Mucosa of descending colon (tissue), 3 donors: ENCODE data around the gene SLIT1. TPM values are rescaled to one million over a fixed set of nuclear protein-coding genes. Genes with fewer than 3 reads are reported as not detected.

Experiments
- ATAC-seq: fragments of 200-7000 bp; cut with Tn5 transposase; one replicate; pipeline ENCODE4 v1.9.1; 2020; ENCODE audit warnings: mild to moderate bottlenecking, moderate library complexity
- DNase-seq, 3 donors: peaks; one replicate each; pipeline ENCODE4 v3.0.0-alpha.2; 2020
- H3K36me3 ChIP-seq: fragments of 200-600 bp; one replicate; pipeline ENCODE4 v1.8.0; 2021; ENCODE audit warnings: low read depth, mild to moderate bottlenecking
- H3K4me1 ChIP-seq: fragments of 200-600 bp; one replicate; pipeline ENCODE4 v1.8.0; 2021; ENCODE audit warnings: low read depth, mild to moderate bottlenecking
- H3K4me3 ChIP-seq: fragments of 200-600 bp; one replicate; pipeline ENCODE4 v1.8.0; 2021; ENCODE audit warnings: mild to moderate bottlenecking
- H3K9me3 ChIP-seq: fragments of 200-600 bp; one replicate; pipeline ENCODE4 v1.8.0; 2021; ENCODE audit warnings: mild to moderate bottlenecking
- CTCF ChIP-seq: fragments of 200-600 bp; IDR thresholded peaks from one replicate; pipeline ENCODE4 v1.8.0; 2022; ENCODE audit warnings: antibody characterized with exemption, mild to moderate bottlenecking
- intact Hi-C, 2 donors: fragments of 100-400 bp; cut with DNase I in 1 of 2; cut with micrococcal nuclease in 1 of 2; formaldehyde crosslinking; loops; one replicate each; pipeline versions ENCODE4 v1.11.0 to v1.11.1; 2022; cut with DNase I, micrococcal nuclease
- total RNA-seq, 3 donors: library from RNA; stranded (reverse); fragmentation: NEBNext Ultra II Directional in 2 of 3; extraction: Animal tissue kit (Norgen Biotek cat#: 25700) in 2 of 3; gene quantifications; one replicate each; pipeline versions ENCODE4 v1.2.1 to v1.2.4, GENCODE V29; 2021 to 2023
- donor health status: DM: no; HTN: no; CAD: no; lungs with moderate emphysema.
- donor health status: DM: no; HTN: no; CAD: no.
- donor health status: DM: no; HTN: yes; CAD: no.

Gene SLIT1
- total RNA-seq, 3 donors from 2014 or later, result 0.17 to 1.1 (median 0.24) TPM

DNA sequence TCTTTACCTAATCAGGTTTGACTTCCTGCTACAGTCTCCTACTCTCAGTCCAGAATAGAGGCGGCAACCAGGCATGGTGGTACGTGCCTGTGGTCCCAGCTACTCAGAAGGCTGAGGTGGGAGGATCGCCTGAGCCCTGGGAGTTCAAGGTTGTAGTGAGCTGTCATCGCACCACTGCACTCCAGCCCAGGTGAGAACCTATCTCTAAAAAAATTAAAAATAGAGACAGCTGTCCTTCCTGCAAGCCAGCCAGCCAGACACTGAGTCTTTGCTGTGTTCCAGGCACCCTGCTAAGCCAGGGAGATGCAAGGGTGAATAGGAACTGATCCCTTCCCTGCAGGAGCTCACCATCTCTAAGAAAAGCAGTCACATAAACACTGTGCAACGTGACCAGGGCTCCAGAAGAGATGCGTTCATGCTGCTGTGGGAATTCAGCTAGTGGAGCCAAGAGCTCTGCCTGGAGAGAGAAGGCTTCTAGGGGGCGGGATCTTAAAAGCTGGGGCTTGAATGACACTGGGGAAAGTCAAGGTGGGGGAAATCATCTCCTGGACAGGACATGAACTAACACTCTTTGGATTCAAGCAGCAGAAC, 22.1 kb upstream of the SLIT1 start:
- intact Hi-C loops, result loop anchor here in 1 of 2 donors (5.0 kb wide), 1 partner anchor 131 kb away; no protein-coding TSS in a partner anchor
- no peak for TF ChIP-seq CTCF
- H3K9me3 ChIP-seq, result no peaks in the 10 kb centered on the region
- DNase-seq, result no peak
- no peak overlapping the region for H3K4me3 ChIP-seq
- no peaks in the 10 kb centered on the region for H3K36me3 ChIP-seq
- ATAC-seq, result no peak
- no peaks in the 10 kb centered on the region for H3K4me1 ChIP-seq

DNA sequence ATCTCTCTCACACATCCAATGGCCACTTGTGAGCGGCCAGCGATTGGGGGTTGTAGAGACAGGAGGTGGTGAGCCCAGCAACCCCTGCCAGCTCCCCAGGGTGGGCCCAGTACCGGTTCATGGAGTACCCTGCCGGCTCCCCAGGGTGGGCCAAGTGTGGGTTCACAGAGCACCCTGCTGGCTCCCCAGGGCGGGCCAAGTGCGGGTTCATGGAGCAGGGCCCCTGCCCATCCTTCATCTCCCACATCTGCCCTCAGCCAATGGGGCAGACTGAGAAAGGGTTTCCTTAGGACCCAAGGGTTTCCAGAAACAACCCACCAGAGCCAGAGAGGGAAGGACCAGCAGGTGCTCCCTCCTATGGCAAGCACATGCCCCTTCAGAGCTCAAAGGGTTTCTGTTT, 21.4 kb upstream of the SLIT1 start:
- Histone ChIP-seq H3K9me3 (no peaks in the 10 kb centered on the region), H3K4me3 (no peak overlapping the region), H3K36me3 (no peaks in the 10 kb centered on the region), H3K4me1 (no peaks in the 10 kb centered on the region)
- ATAC-seq, result no peak
- intact Hi-C loops, result loop anchor here in 1 of 2 donors (5.0 kb wide), 1 partner anchor 130 kb away; no protein-coding TSS in a partner anchor
- no peak for TF ChIP-seq CTCF
- DNase-seq, result no peak

DNA sequence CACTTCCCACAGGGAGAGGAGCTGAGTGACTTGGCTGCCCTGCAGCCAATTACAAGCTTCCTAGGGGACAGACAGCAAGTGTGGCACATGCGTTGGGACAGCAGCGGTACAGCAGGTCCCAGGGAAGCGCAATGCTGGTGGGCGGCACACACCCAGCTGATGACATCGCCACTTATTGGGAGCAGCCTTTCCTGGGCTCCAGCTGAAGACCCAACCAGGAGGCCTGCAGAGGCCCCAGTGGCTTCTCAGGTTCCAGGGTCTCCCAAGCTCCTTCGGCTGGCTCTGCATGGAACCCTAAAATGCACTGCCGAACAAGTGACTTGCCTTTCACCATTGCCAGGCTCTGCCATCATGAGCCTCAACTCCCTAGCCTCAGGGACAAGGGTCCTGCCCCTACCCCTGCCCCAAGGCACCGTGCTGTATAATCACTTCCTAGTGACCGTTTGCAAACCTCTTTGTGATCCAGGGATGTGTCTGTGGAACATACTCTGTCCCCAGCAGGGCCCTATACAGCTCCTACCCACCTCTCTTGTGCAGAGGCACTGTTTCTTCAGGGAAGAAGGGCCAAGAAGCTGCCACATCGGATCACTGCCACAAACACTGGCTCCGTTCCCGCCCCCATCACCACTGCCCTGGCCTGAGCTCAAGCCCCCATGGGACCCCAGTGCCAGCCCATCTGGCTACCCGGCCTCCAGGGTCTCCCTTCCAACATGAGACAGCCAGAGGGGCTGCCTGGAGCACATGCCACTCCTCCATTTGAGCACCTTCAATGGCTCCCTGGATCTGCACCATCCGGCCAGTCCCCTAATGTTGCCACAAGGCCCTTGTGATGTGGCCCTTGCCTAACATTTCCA, 19.3 kb upstream of the SLIT1 start:
- no peak for TF ChIP-seq CTCF
- no peaks in the 10 kb centered on the region for H3K9me3 ChIP-seq
- H3K4me1 ChIP-seq, result no peaks in the 10 kb centered on the region
- DNase-seq, result no peak
- no peak for ATAC-seq
- H3K36me3 ChIP-seq, result no peaks in the 10 kb centered on the region
- intact Hi-C loops, result loop anchor here in 1 of 2 donors (5.0 kb wide), 1 partner anchor 128 kb away; no protein-coding TSS in a partner anchor
- no peak overlapping the region for H3K4me3 ChIP-seq

DNA sequence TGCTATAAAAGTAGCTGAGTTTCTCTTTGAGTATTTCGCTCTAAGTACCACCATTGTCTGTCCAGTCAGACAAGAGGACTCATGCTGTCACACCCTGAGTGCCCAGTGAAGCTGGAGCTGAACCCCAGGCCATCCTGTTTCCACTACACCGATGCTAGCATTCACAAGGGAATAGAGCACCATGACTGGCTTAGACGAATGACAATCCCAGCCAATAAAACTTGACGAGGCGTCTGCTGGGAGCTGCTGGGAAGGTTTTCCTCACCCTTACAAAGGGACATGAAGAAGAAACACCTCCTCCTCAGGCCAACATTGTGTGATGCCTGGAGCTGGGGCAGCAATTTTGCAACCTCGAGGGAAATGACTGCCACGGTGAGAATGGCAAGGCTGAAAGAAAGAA, 17.5 kb upstream of the SLIT1 start:
- ATAC-seq (no peak), DNase-seq (no peak)
- Histone ChIP-seq H3K9me3 (no peaks in the 10 kb centered on the region), H3K4me3 (no peak overlapping the region), H3K4me1 (no peaks in the 10 kb centered on the region), H3K36me3 (no peaks in the 10 kb centered on the region)
- no peak for TF ChIP-seq CTCF
- intact Hi-C loops, result no loop called here

- DNase-seq (no peak), ATAC-seq (no peak)
- H3K4me3 ChIP-seq, result no peak overlapping the region
- H3K4me1 ChIP-seq, result peaks cover 5% of the 10 kb centered on the region
- H3K9me3 ChIP-seq, result no peaks in the 10 kb centered on the region
- no peaks in the 10 kb centered on the region for H3K36me3 ChIP-seq
- TF ChIP-seq CTCF, result no peak
- intact Hi-C loops, result no loop called here
Measured at GRCh38 chr10:97200616-97201015, 14.9 kb upstream of the SLIT1 start.
